Activated CD8-positive, alpha-beta memory T cell treated with anti-CD3 and anti-CD28 coated beads, Interleukin-2, amount 50 U/mL, for 1 hour (primary cell): Measurements from ENCODE around the gene ATF6.
A peak's percentile ranks its signal among the peaks of the same experiment; 100 is the strongest.
"Not testable (repeated sequence)": the region's sequence is repeated elsewhere in the genome, so short reads cannot be mapped to it uniquely, and the experiment has no call there.

Experiments
- DNase-seq: peaks from one replicate; pipeline ENCODE4 v3.0.0-alpha.2; 2020; ENCODE audit errors: extremely low read depth

The ATF6 gene

GRCh38 chr1:161766102-161766981, at the start of gene ATF6:
TSS of gene ATF6 (plus strand) at chr1:161766320. CDS start at chr1:161766361, 41 bp downstream.
- peak; percentile 62 for DNase-seq

- no peak for DNase-seq
Measured at GRCh38 chr1:161718559-161719324, 47.4 kb upstream of the ATF6 start.

- no peak for DNase-seq
Measured at GRCh38 chr1:161719325-161719611, 46.9 kb upstream of the ATF6 start.

GRCh38 chr1:161720422-161720821, 45.7 kb upstream of the ATF6 start:
- DNase-seq: no peak

GRCh38 chr1:161720956-161721737, 45.0 kb upstream of the ATF6 start, which contains the start of gene FCRLB:
TSS of gene FCRLB (plus strand) at chr1:161721544. CDS start at chr1:161722673, 1,129 bp downstream.
- DNase-seq: no peak

- DNase-seq: no peak
Measured at GRCh38 chr1:161721738-161722343, 44.3 kb upstream of the ATF6 start.

- no peak for DNase-seq
Measured at GRCh38 chr1:161722406-161722805, 43.7 kb upstream of the ATF6 start.

- no peak for DNase-seq
Measured at GRCh38 chr1:161723459-161724141, 42.5 kb upstream of the ATF6 start.

GRCh38 chr1:161725258-161725907, 40.7 kb upstream of the ATF6 start:
- DNase-seq: not testable (repeated sequence)

- no peak for DNase-seq
Measured at GRCh38 chr1:161725908-161726472, 40.1 kb upstream of the ATF6 start.

- peak; percentile 35 for DNase-seq
Measured at GRCh38 chr1:161726473-161727255, 39.5 kb upstream of the ATF6 start.

- no peak for DNase-seq
Measured at GRCh38 chr1:161727256-161727924, 38.7 kb upstream of the ATF6 start.

- no peak for DNase-seq
Measured at GRCh38 chr1:161728376-161729226, 37.5 kb upstream of the ATF6 start.

- no peak for DNase-seq
Measured at GRCh38 chr1:161730050-161730564, 36.0 kb upstream of the ATF6 start.

- DNase-seq: no peak
Measured at GRCh38 chr1:161731241-161731640, 34.9 kb upstream of the ATF6 start.

- DNase-seq: no peak
Measured at GRCh38 chr1:161731981-161732718, 34.0 kb upstream of the ATF6 start.

GRCh38 chr1:161733526-161733925, 32.6 kb upstream of the ATF6 start:
- DNase-seq: no peak
